Loucy (cell line): ENCODE results near the gene DTL.

ENCODE experiments used
- H2AFZ ChIP-seq: fragments of 200-600 bp; sonication (generic); 2 replicates; pipeline ENCODE4 v1.6.0; 2016; ENCODE audit warnings: antibody characterized with exemption, mild to moderate bottlenecking, low read length, moderate library complexity
- H3F3A ChIP-seq: fragments of 200-600 bp; 2 replicates; pipeline ENCODE4 v1.6.0; 2016; ENCODE audit warnings: antibody characterized with exemption, low read depth, mild to moderate bottlenecking
- H3K27me3 ChIP-seq: fragments of 200-600 bp; sonication (generic); 2 replicates; pipeline ENCODE4 v1.6.1; 2014; ENCODE audit warnings: low read length, mild to moderate bottlenecking; ENCODE audit not compliant: insufficient read depth, poor library complexity, severe bottlenecking
- H3K36me3 ChIP-seq: fragments of 200-600 bp; sonication (generic); 2 replicates; pipeline ENCODE4 v1.6.1; 2016; ENCODE audit warnings: low read length; ENCODE audit not compliant: insufficient read depth
- H3K4me1 ChIP-seq: fragments of 200-600 bp; sonication (generic); 2 replicates; pipeline ENCODE4 v1.5.1; 2014; ENCODE audit warnings: low read length, mild to moderate bottlenecking; ENCODE audit not compliant: insufficient read depth, poor library complexity, severe bottlenecking
- H3K4me2 ChIP-seq: fragments of 200-600 bp; sonication (generic); 2 replicates; pipeline ENCODE4 v1.6.0; 2014; ENCODE audit warnings: antibody characterized with exemption, low read length, low read depth, mild to moderate bottlenecking; ENCODE audit not compliant: poor library complexity, severe bottlenecking
- H3K4me3 ChIP-seq: fragments of 200-600 bp; sonication (generic); 2 replicates; pipeline ENCODE4 v1.5.1; 2014; ENCODE audit warnings: low read length, mild to moderate bottlenecking, mixed read lengths; ENCODE audit not compliant: poor library complexity, severe bottlenecking
- H3K79me2 ChIP-seq: fragments of 200-600 bp; sonication (generic); 2 replicates; pipeline ENCODE4 v1.6.1; 2014; ENCODE audit warnings: low read length; ENCODE audit not compliant: insufficient read depth
- H3K9ac ChIP-seq: fragments of 200-600 bp; sonication (generic); 2 replicates; pipeline ENCODE4 v1.6.0; 2014; ENCODE audit warnings: mild to moderate bottlenecking, low read depth, low read length, moderate library complexity; ENCODE audit not compliant: poor library complexity, severe bottlenecking
- H3K9me2 ChIP-seq: fragments of 200-600 bp; sonication (generic); replicated peaks from 2 replicates; pipeline ENCODE4 v1.6.1; 2016; ENCODE audit warnings: low read depth, low read length, mixed read lengths
- H3K9me3 ChIP-seq: fragments of 200-600 bp; sonication (generic); 2 replicates; pipeline ENCODE4 v1.6.1; 2014; ENCODE audit warnings: mild to moderate bottlenecking, antibody characterized with exemption, low read length, low read depth; ENCODE audit not compliant: insufficient read depth
- H4K20me1 ChIP-seq: fragments of 200-600 bp; sonication (generic); 2 replicates; pipeline ENCODE4 v1.6.0; 2014; ENCODE audit warnings: antibody characterized with exemption, low read length, mild to moderate bottlenecking; ENCODE audit not compliant: insufficient read depth, poor library complexity, severe bottlenecking
- EZH2phosphoT487 ChIP-seq: fragments of 200-600 bp; IDR thresholded peaks from 2 replicates; pipeline ENCODE4 v1.6.1; 2018; ENCODE audit warnings: antibody characterized with exemption, mild to moderate bottlenecking, moderate library complexity, borderline replicate concordance
- TF ChIP-seq, protein P1 (sequence below): fragments of 200-600 bp; sonication (generic); conservative IDR thresholded peaks from 2 replicates; pipeline ENCODE4 v1.5.1; 2014; ENCODE audit warnings: mild to moderate bottlenecking, antibody characterized with exemption, low read length

Gene DTL

DNA sequence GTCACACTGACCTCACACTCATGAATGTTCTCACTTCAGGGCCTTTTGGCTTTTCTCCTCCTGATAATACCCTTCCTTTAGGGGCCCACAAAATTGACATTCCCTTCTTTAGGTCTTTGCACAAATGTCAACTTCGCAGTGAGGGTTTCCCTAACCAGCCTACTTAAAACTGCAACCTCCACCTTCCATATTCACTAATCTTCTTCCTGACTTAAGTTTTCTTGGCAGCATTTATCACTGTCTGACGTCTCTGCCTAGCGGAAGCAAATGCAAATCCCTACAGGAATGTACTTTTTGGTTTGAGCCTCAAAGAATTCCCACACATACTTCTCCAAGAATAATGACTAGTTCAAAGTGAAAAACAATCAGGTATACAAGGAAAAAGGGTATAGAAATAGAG lies 33.0 kb upstream of the DTL start:
- no peak overlapping the region for H3K4me2 ChIP-seq
- H3F3A ChIP-seq, result no peaks in the 10 kb centered on the region
- H2AFZ ChIP-seq, result no peak overlapping the region
- no peak overlapping the region for H3K4me3 ChIP-seq
- H3K9me2 ChIP-seq, result no peaks in the 10 kb centered on the region
- no peak overlapping the region for H3K9ac ChIP-seq
- no peaks in the 10 kb centered on the region for H3K4me1 ChIP-seq
- no peaks in the 10 kb centered on the region for H3K9me3 ChIP-seq
- no peaks in the 10 kb centered on the region for H4K20me1 ChIP-seq
- TF ChIP-seq, protein P1, sequence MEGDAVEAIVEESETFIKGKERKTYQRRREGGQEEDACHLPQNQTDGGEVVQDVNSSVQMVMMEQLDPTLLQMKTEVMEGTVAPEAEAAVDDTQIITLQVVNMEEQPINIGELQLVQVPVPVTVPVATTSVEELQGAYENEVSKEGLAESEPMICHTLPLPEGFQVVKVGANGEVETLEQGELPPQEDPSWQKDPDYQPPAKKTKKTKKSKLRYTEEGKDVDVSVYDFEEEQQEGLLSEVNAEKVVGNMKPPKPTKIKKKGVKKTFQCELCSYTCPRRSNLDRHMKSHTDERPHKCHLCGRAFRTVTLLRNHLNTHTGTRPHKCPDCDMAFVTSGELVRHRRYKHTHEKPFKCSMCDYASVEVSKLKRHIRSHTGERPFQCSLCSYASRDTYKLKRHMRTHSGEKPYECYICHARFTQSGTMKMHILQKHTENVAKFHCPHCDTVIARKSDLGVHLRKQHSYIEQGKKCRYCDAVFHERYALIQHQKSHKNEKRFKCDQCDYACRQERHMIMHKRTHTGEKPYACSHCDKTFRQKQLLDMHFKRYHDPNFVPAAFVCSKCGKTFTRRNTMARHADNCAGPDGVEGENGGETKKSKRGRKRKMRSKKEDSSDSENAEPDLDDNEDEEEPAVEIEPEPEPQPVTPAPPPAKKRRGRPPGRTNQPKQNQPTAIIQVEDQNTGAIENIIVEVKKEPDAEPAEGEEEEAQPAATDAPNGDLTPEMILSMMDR, result no peak
- no peak for TF ChIP-seq EZH2phosphoT487
- peaks cover 50% of the 10 kb centered on the region; the same call in 1 of the 2 replicates for H3K36me3 ChIP-seq
- H3K79me2 ChIP-seq, result no peaks in the 10 kb centered on the region; the same call in 1 of the 2 replicates
- no peaks in the 10 kb centered on the region for H3K27me3 ChIP-seq

DNA sequence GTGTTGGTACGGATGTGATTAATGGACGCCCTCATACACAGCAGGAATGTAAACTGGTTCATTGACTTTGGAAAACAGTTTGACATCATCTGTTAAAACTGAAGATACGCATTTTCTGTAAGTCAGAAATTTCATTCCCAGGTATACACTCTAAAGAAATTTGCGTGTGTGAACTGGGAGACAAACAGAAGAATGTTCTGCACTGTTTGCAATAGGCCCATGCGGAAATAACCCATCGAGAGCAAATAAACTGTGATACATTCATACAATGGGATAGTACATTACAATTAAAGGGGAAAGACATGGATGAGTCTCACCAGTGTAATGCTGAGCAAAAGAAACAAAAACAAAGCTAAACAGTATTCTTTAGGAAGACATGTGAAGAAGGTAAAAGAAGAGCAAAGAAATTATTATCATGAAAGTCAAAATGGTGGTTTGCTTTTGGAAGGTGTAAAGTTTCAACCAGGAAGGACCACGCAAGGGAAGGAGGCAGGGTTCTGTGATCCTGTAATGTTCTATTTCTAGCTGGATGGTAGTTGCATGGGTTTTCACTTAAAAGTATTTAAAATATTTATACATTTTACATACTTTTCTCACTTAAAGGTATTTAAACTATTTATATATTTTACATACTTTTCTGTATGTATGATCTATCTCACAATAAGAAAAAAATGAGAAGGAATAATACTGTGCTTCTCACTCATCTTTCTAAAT lies 30.5 kb upstream of the DTL start:
- Histone ChIP-seq H3K9ac (no peak overlapping the region), H2AFZ (no peak overlapping the region), H3F3A (peaks cover 8% of the 10 kb centered on the region; the same call in 1 of the 2 replicates), H3K9me3 (no peaks in the 10 kb centered on the region), H4K20me1 (no peaks in the 10 kb centered on the region), H3K36me3 (peaks cover 37% of the 10 kb centered on the region; the same call in 1 of the 2 replicates), H3K4me2 (no peak overlapping the region), H3K27me3 (no peaks in the 10 kb centered on the region), H3K4me1 (peaks cover 19% of the 10 kb centered on the region), H3K4me3 (no peak overlapping the region), H3K9me2 (no peaks in the 10 kb centered on the region), H3K79me2 (no peaks in the 10 kb centered on the region)
- TF ChIP-seq, protein P1, result no peak
- no peak for TF ChIP-seq EZH2phosphoT487

DNA sequence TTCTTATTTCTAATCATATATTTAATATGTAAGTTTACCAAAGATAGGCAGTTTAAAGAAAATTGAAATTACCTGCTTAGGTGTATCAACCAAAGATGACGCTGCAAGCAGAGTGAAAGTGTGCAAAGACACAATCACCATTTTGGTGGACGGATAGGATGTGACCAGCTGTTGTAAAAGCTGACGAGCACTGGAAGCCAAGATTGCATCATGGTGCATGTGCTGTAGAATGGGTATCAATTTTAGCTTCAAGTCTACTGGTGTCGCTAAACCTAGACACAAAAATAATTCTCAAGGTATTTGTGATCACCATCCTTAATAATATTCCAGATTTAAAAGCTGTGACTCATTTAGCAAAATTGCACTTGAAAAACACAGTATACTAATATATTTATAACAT lies 28.4 kb upstream of the DTL start:
- no peak overlapping the region for H3K4me2 ChIP-seq
- no peak for TF ChIP-seq EZH2phosphoT487
- TF ChIP-seq, protein P1, result no peak
- peaks cover 28% of the 10 kb centered on the region; the same call in 1 of the 2 replicates for H3K36me3 ChIP-seq
- no peaks in the 10 kb centered on the region for H3K27me3 ChIP-seq
- H3F3A ChIP-seq, result peaks cover 18% of the 10 kb centered on the region; the same call in 1 of the 2 replicates
- no peak overlapping the region for H3K9ac ChIP-seq
- H3K9me3 ChIP-seq, result no peaks in the 10 kb centered on the region
- H3K4me3 ChIP-seq, result no peak overlapping the region
- peaks cover 32% of the 10 kb centered on the region for H3K4me1 ChIP-seq
- H3K9me2 ChIP-seq, result no peaks in the 10 kb centered on the region
- no peak overlapping the region for H2AFZ ChIP-seq
- H3K79me2 ChIP-seq, result no peaks in the 10 kb centered on the region
- no peaks in the 10 kb centered on the region for H4K20me1 ChIP-seq
